Astrocyte (in vitro differentiated cells and primary cell): ENCODE results near the gene ARIH2. TPM values are rescaled to one million over a fixed set of nuclear protein-coding genes. Genes with fewer than 3 reads are reported as not detected.

ENCODE experiments used
- DNase-seq: peaks from one replicate; pipeline ENCODE4 v3.0.0-alpha.2; 2010; ENCODE audit warnings: low read depth
- FAIRE-seq: peaks from 2 replicates; lab custom pipeline; 2011; peaks lifted over from hg19 to GRCh38; lab: Jason Lieb, UNC
- H2AFZ ChIP-seq: 2 replicates; pipeline ENCODE4 v1.6.0; 2012; ENCODE audit warnings: low read depth, low read length, inconsistent platforms
- H3K27ac ChIP-seq: 2 replicates; pipeline ENCODE4 v1.5.1; 2011; ENCODE audit warnings: low read depth, low read length, inconsistent platforms
- H3K27me3 ChIP-seq: 2 replicates; pipeline ENCODE4 v1.6.0; 2011; ENCODE audit warnings: low read length, inconsistent platforms; ENCODE audit not compliant: insufficient read depth
- H3K36me3 ChIP-seq: 2 replicates; pipeline ENCODE4 v1.5.1; 2011; ENCODE audit warnings: low read length, inconsistent platforms; ENCODE audit not compliant: insufficient read depth
- H3K4me1 ChIP-seq: 2 replicates; pipeline ENCODE4 v1.5.1; 2011; ENCODE audit warnings: low read length, inconsistent platforms; ENCODE audit not compliant: insufficient read depth
- H3K4me2 ChIP-seq: 2 replicates; pipeline ENCODE4 v1.6.0; 2012; ENCODE audit warnings: low read length, inconsistent platforms
- H3K4me3 ChIP-seq: 2 replicates; pipeline ENCODE4 v1.5.1; 2011; ENCODE audit warnings: low read depth, mild to moderate bottlenecking, low read length, inconsistent platforms; ENCODE audit not compliant: insufficient read depth
- H3K79me2 ChIP-seq: 2 replicates; pipeline ENCODE4 v1.6.0; 2012; ENCODE audit warnings: mild to moderate bottlenecking, low read length, inconsistent platforms; ENCODE audit not compliant: insufficient read depth
- H3K9ac ChIP-seq: 2 replicates; pipeline ENCODE4 v1.6.0; 2012; ENCODE audit warnings: mild to moderate bottlenecking, low read length, inconsistent platforms
- H3K9me3 ChIP-seq: 2 replicates; pipeline ENCODE4 v1.5.1; 2012; ENCODE audit warnings: low read depth, mild to moderate bottlenecking, low read length, inconsistent platforms; ENCODE audit not compliant: insufficient read depth
- H4K20me1 ChIP-seq: 2 replicates; pipeline ENCODE4 v1.6.0; 2012; ENCODE audit warnings: low read length, inconsistent platforms; ENCODE audit not compliant: insufficient read depth
- H3K27ac Mint-ChIP-seq: one replicate; pipeline ENCODE4 v1.8.0; 2021; ENCODE audit warnings: mild to moderate bottlenecking, mixed read lengths; ENCODE audit not compliant: unreplicated experiment
- H3K27me3 Mint-ChIP-seq: one replicate; pipeline ENCODE4 v1.8.0; 2021; ENCODE audit warnings: low read depth, mixed read lengths; ENCODE audit not compliant: unreplicated experiment
- H3K36me3 Mint-ChIP-seq: one replicate; pipeline ENCODE4 v1.8.0; 2021; ENCODE audit warnings: low read depth, mixed read lengths; ENCODE audit not compliant: unreplicated experiment
- H3K4me1 Mint-ChIP-seq: one replicate; pipeline ENCODE4 v1.8.0; 2021; ENCODE audit warnings: low read depth, mixed read lengths; ENCODE audit not compliant: unreplicated experiment
- H3K4me3 Mint-ChIP-seq: one replicate; pipeline ENCODE4 v1.8.0; 2021; ENCODE audit warnings: mild to moderate bottlenecking, moderate library complexity, mixed read lengths; ENCODE audit not compliant: unreplicated experiment
- H3K9me3 Mint-ChIP-seq: one replicate; pipeline ENCODE4 v1.8.0; 2021; ENCODE audit warnings: mild to moderate bottlenecking, mixed read lengths; ENCODE audit not compliant: unreplicated experiment
- CTCF ChIP-seq: IDR thresholded peaks from 2 replicates; pipeline ENCODE4 v1.5.1; 2011; ENCODE audit warnings: low read depth, mild to moderate bottlenecking, inconsistent platforms, low read length, moderate library complexity; ENCODE audit not compliant: insufficient read depth
- EZH2 ChIP-seq: IDR thresholded peaks from 2 replicates; pipeline ENCODE4 v1.6.1; 2012; ENCODE audit warnings: mild to moderate bottlenecking, low read length, inconsistent platforms; ENCODE audit not compliant: insufficient read depth
- total RNA-seq: library from RNA; stranded (reverse); gene quantifications from 2 replicates; pipeline ENCODE4 v1.2.1, GENCODE V29; 2021

The ARIH2 gene
- total RNA-seq, 1 donor from 2014 or later, result 94.6 TPM

- H4K20me1 ChIP-seq, result peaks cover 47% of the 10 kb centered on the region
- peak within 1 kb of the TSS; percentile 74 for H2AFZ ChIP-seq
- H3K9ac ChIP-seq, result peak within 1 kb of the TSS; percentile 95
- H3K36me3 ChIP-seq, result peaks cover 34% of the 10 kb centered on the region
- peaks cover 1% of the 10 kb centered on the region for H3K9me3 Mint-ChIP-seq
- H3K27ac Mint-ChIP-seq, result peak within 1 kb of the TSS; percentile 92
- H3K79me2 ChIP-seq, result peaks cover 75% of the 10 kb centered on the region
- H3K4me3 Mint-ChIP-seq, result peak within 1 kb of the TSS; percentile 93
- peak within 1 kb of the TSS; percentile 95 for H3K4me2 ChIP-seq
- H3K27ac ChIP-seq, result peak within 1 kb of the TSS; percentile 94
- TF ChIP-seq EZH2 (no peak), CTCF (peak; percentile 56)
- peak; percentile 85 for DNase-seq
- H3K36me3 Mint-ChIP-seq, result peaks cover 13% of the 10 kb centered on the region
- no peaks in the 10 kb centered on the region for H3K27me3 ChIP-seq
- no peaks in the 10 kb centered on the region for H3K27me3 Mint-ChIP-seq
- H3K4me1 Mint-ChIP-seq, result peaks cover 22% of the 10 kb centered on the region
- H3K4me3 ChIP-seq, result peak within 1 kb of the TSS; percentile 81
- no peak for FAIRE-seq
- peaks cover 26% of the 10 kb centered on the region for H3K4me1 ChIP-seq
- H3K9me3 ChIP-seq, result no peaks in the 10 kb centered on the region
Observed at GRCh38 chr3:49021813-49022687, 103.4 kb downstream of the ARIH2 start, which contains the start of gene NDUFAF3. NDUFAF3 (plus strand) TSS chr3:49022121; CDS start chr3:49022145, 24 bp downstream.

GRCh38 chr3:49022688-49023171, 104.1 kb downstream of the ARIH2 start:
- TF ChIP-seq EZH2 (no peak), CTCF (no peak)
- Mint-ChIP-seq H3K4me1 (peaks cover 22% of the 10 kb centered on the region), H3K27ac (peak overlapping the region; percentile 92), H3K4me3 (peak overlapping the region; percentile 93), H3K27me3 (no peaks in the 10 kb centered on the region), H3K9me3 (peaks cover 2% of the 10 kb centered on the region), H3K36me3 (peaks cover 18% of the 10 kb centered on the region)
- Histone ChIP-seq H3K9me3 (no peaks in the 10 kb centered on the region), H3K27ac (peak overlapping the region; percentile 94), H4K20me1 (peaks cover 53% of the 10 kb centered on the region), H2AFZ (no peak overlapping the region), H3K79me2 (peaks cover 76% of the 10 kb centered on the region), H3K27me3 (no peaks in the 10 kb centered on the region), H3K4me3 (peak overlapping the region; percentile 81), H3K4me2 (peak overlapping the region; percentile 95), H3K4me1 (peaks cover 21% of the 10 kb centered on the region), H3K36me3 (peaks cover 40% of the 10 kb centered on the region), H3K9ac (peak overlapping the region; percentile 95)
- DNase-seq (no peak), FAIRE-seq (no peak)
